Mesendoderm (in vitro differentiated cells): ENCODE results near the gene KLHL35.

ENCODE experiments used
- DNase-seq: peaks from one replicate; pipeline ENCODE4 v3.0.0; 2013
- H2AK5ac ChIP-seq: 2 replicates; pipeline ENCODE4 v1.6.1; 2013; ENCODE audit warnings: low read length, inconsistent platforms
- H2BK120ac ChIP-seq: 2 replicates; pipeline ENCODE4 v1.6.1; 2013; ENCODE audit warnings: low read depth, mild to moderate bottlenecking, low read length, moderate library complexity, mixed read lengths
- H2BK15ac ChIP-seq: replicated peaks from 2 replicates; pipeline ENCODE4 v1.6.1; 2013; ENCODE audit warnings: low read depth, mild to moderate bottlenecking, moderate library complexity
- H2BK5ac ChIP-seq: 2 replicates; pipeline ENCODE4 v1.6.1; 2013; ENCODE audit warnings: low read length, inconsistent platforms
- H3K18ac ChIP-seq: 2 replicates; pipeline ENCODE4 v1.6.1; 2013; ENCODE audit warnings: mild to moderate bottlenecking, low read length, mixed read lengths
- H3K23ac ChIP-seq: one replicate; pipeline ENCODE4 v1.6.1; 2013; ENCODE audit warnings: low read length
- H3K27ac ChIP-seq: 2 replicates; pipeline ENCODE4 v1.5.1; 2013; ENCODE audit warnings: low read depth, mild to moderate bottlenecking, inconsistent platforms, low read length, moderate library complexity
- H3K27me3 ChIP-seq: 2 replicates; pipeline ENCODE4 v1.6.1; 2013; ENCODE audit warnings: low read length, control low read depth, mild to moderate bottlenecking, inconsistent platforms; ENCODE audit not compliant: insufficient read depth, poor library complexity
- H3K36me3 ChIP-seq: 2 replicates; pipeline ENCODE4 v1.6.1; 2013; ENCODE audit warnings: low read length, inconsistent platforms; ENCODE audit not compliant: control insufficient read depth, insufficient read depth
- H3K4ac ChIP-seq: one replicate; pipeline ENCODE4 v1.6.1; 2013; ENCODE audit warnings: low read depth, mild to moderate bottlenecking, low read length, moderate library complexity
- H3K4me1 ChIP-seq: 2 replicates; pipeline ENCODE4 v1.6.1; 2013; ENCODE audit warnings: low read depth, low read length, inconsistent platforms; ENCODE audit not compliant: control insufficient read depth
- H3K4me2 ChIP-seq: 2 replicates; pipeline ENCODE4 v1.6.1; 2013; ENCODE audit warnings: low read length
- H3K4me3 ChIP-seq: 2 replicates; pipeline ENCODE4 v1.5.1; 2013; ENCODE audit warnings: mild to moderate bottlenecking, low read length
- H3K56ac ChIP-seq: one replicate; pipeline ENCODE4 v1.6.1; 2013; ENCODE audit warnings: low read length
- H3K79me1 ChIP-seq: 2 replicates; pipeline ENCODE4 v1.6.1; 2013; ENCODE audit warnings: low read length, inconsistent platforms
- H3K79me2 ChIP-seq: 2 replicates; pipeline ENCODE4 v1.6.1; 2013; ENCODE audit warnings: mild to moderate bottlenecking, low read length; ENCODE audit not compliant: control insufficient read depth, insufficient read depth
- H3K9ac ChIP-seq: 2 replicates; pipeline ENCODE4 v1.6.1; 2013; ENCODE audit warnings: low read length, inconsistent platforms
- H4K5ac ChIP-seq: one replicate; pipeline ENCODE4 v1.6.1; 2013; ENCODE audit warnings: low read length
- H4K8ac ChIP-seq: one replicate; pipeline ENCODE4 v1.6.1; 2013; ENCODE audit warnings: low read depth, mild to moderate bottlenecking, control low read depth, low read length, moderate library complexity
- WGBS: extraction: QIAGEN DNeasy Blood & Tissue Kit; methylation state at CpG from one replicate; pipeline ENCODE4 v1.1.7; 2013; ENCODE audit warnings: low lambda C conversion rate, missing lambda C conversion rate; ENCODE audit not compliant: insufficient coverage; ENCODE audit errors: extremely low coverage; 5-methylcytosine and 5-hydroxymethylcytosine counted together

KLHL35 gene

DNA sequence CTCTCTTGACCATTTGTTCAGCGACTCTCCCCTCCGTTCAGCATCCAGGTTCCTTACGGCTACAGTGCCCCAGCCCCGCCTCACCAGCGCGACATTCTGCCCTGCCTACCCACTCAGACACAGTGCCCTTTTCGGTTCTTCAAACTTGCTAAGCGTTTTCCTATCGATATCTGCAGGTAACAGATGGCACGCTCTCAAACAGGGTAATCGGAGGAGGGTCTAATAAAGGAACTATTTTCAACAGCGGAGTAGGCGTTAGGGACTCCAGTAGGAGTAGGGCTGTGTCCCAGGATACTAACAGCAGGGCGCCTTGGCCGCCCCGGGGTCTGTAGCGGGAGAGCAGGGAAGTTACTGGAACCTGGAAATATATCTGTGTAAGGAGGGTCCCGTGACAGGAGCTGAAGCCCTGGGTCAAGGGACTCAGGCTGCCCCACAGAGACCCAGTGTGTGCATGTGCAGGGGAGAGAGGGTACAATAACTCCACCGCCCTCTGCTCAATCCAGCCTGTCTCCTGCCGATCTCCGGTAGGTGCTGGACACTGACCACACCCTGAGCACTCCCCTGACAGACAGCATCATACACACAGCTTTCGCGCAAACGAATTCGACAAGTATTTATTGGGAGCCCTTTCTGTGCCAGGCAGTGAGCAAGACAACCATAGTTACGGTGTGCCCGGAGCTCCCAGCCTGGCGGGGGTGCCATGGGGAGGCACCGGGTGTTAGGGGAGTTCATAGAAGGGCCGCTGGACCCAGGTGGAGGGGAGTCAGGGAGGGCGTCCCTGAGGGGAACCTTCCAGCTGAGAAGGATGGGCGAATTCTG is 2.1 kb downstream of the KLHL35 start:
- no peak overlapping the region for H3K27ac ChIP-seq

GRCh38 chr11:75429902-75430713 is 2.9 kb downstream of the KLHL35 start:
- no CpG with 5 or more reads among the region's 134 CpGs for WGBS
- Histone ChIP-seq H3K27ac (no peak overlapping the region), H3K4ac (no peak overlapping the region), H3K18ac (no peak overlapping the region), H4K8ac (no peak overlapping the region), H3K9ac (peak overlapping the region; percentile 57), H2BK120ac (no peak overlapping the region), H3K4me2 (peak overlapping the region; percentile 67), H3K4me3 (peak overlapping the region; percentile 11), H3K36me3 (no peaks in the 10 kb centered on the region), H4K5ac (no peak overlapping the region), H3K4me1 (peaks cover 4% of the 10 kb centered on the region), H3K23ac (peak overlapping the region; percentile 51), H2BK15ac (no peak overlapping the region), H3K56ac (peak overlapping the region; percentile 81), H3K27me3 (peaks cover 31% of the 10 kb centered on the region), H3K79me1 (no peaks in the 10 kb centered on the region), H2AK5ac (no peak overlapping the region), H2BK5ac (no peak overlapping the region), H3K79me2 (no peaks in the 10 kb centered on the region)
- peak; percentile 79 for DNase-seq

More for the DNA sequence above, 2.1 kb downstream of the KLHL35 start:
- Histone ChIP-seq H3K9ac (peak overlapping the region; percentile 19), H3K27me3 (peaks cover 31% of the 10 kb centered on the region), H3K79me1 (no peaks in the 10 kb centered on the region), H2AK5ac (no peak overlapping the region), H2BK5ac (no peak overlapping the region), H3K23ac (no peak overlapping the region), H3K4me1 (peaks cover 3% of the 10 kb centered on the region), H2BK15ac (no peak overlapping the region), H4K5ac (no peak overlapping the region), H4K8ac (no peak overlapping the region), H3K79me2 (no peaks in the 10 kb centered on the region), H3K56ac (peak overlapping the region; percentile 81), H2BK120ac (no peak overlapping the region), H3K4me3 (no peak overlapping the region), H3K18ac (no peak overlapping the region), H3K4me2 (peak overlapping the region; percentile 20), H3K4ac (no peak overlapping the region), H3K36me3 (no peaks in the 10 kb centered on the region)
- no CpG with 5 or more reads among the region's 32 CpGs for WGBS
- no peak for DNase-seq

DNA sequence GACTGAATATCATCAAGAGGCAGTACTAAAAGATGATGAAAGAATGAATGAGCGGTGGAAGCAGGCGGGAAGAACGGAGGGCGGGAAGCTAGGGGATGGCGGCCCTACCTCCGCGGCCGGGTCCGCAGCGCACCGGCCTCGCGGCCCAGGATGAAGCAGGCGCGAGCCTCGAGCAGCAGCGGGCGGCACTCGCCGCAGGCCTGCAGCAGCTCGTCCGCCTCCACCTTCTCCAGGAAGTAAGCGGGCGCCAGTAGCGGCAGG is 3.4 kb downstream of the KLHL35 start:
- no peak overlapping the region for H4K5ac ChIP-seq
- peaks cover 5% of the 10 kb centered on the region for H3K4me1 ChIP-seq
- peaks cover 31% of the 10 kb centered on the region for H3K27me3 ChIP-seq
- H2AK5ac ChIP-seq, result no peak overlapping the region
- no peaks in the 10 kb centered on the region for H3K36me3 ChIP-seq
- WGBS, result no CpG with 5 or more reads among the region's 25 CpGs
- no peak overlapping the region for H2BK120ac ChIP-seq
- no peak overlapping the region for H3K4ac ChIP-seq
- no peak overlapping the region for H3K27ac ChIP-seq
- no peaks in the 10 kb centered on the region for H3K79me1 ChIP-seq
- no peak for DNase-seq
- no peak overlapping the region for H2BK15ac ChIP-seq
- H3K9ac ChIP-seq, result no peak overlapping the region
- H3K23ac ChIP-seq, result no peak overlapping the region
- no peak overlapping the region for H3K4me2 ChIP-seq
- peak overlapping the region; percentile 7 for H3K4me3 ChIP-seq
- H3K79me2 ChIP-seq, result no peaks in the 10 kb centered on the region
- no peak overlapping the region for H2BK5ac ChIP-seq
- no peak overlapping the region for H4K8ac ChIP-seq
- no peak overlapping the region for H3K18ac ChIP-seq
- H3K56ac ChIP-seq, result peak overlapping the region; percentile 81

DNA sequence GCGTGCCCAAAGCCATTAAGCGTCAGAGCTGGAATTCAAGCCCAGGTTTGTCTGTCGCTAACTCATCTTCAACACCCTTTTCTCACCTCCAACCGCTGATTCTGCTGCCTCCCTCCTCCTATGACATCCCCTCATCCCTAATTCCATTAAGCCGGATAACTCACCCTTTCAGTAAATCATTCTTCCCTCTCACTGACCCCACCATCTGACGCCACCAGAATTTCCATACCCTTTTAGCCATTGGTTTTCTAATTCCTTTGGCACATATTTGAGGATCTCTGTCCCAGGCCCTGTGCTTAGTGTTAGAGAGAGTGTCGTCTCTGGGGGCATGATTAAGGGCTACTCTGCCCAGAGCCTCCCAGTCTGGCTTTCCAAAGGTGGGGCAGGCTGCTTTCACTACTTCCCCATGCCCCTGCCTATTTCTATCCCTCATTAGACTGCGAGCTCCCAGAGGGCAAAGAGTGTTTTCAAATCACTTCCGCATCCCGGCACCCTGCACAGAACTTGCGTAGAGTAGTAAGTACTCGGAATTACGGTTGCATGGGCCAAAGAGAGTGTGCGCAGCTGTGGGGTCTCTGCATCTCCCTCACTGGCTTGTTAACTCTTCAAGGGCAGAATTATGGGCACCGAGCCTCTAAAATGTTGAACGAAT is 3.9 kb downstream of the KLHL35 start:
- Histone ChIP-seq H3K27ac (no peak overlapping the region), H3K27me3 (peaks cover 31% of the 10 kb centered on the region), H3K4me3 (peak overlapping the region; percentile 7), H3K4me1 (peaks cover 5% of the 10 kb centered on the region), H2AK5ac (no peak overlapping the region), H4K8ac (no peak overlapping the region), H2BK5ac (no peak overlapping the region), H2BK120ac (no peak overlapping the region), H3K79me1 (no peaks in the 10 kb centered on the region), H3K56ac (no peak overlapping the region), H3K36me3 (no peaks in the 10 kb centered on the region), H3K4me2 (no peak overlapping the region), H3K23ac (no peak overlapping the region), H2BK15ac (no peak overlapping the region), H3K4ac (no peak overlapping the region), H3K18ac (no peak overlapping the region), H3K79me2 (no peaks in the 10 kb centered on the region), H4K5ac (no peak overlapping the region), H3K9ac (no peak overlapping the region)
- no CpG with 5 or more reads among the region's 16 CpGs for WGBS
- no peak for DNase-seq

GRCh38 chr11:75428281-75428724 is 4.7 kb downstream of the KLHL35 start:
- DNase-seq, result peak; percentile 81
- H3K79me2 ChIP-seq, result no peaks in the 10 kb centered on the region
- H3K4me3 ChIP-seq, result no peak overlapping the region
- H3K79me1 ChIP-seq, result no peaks in the 10 kb centered on the region
- H4K8ac ChIP-seq, result no peak overlapping the region
- no peak overlapping the region for H4K5ac ChIP-seq
- no peak overlapping the region for H2BK15ac ChIP-seq
- no peaks in the 10 kb centered on the region for H3K36me3 ChIP-seq
- no peak overlapping the region for H3K9ac ChIP-seq
- H2BK5ac ChIP-seq, result no peak overlapping the region
- no CpG with 5 or more reads among the region's 32 CpGs for WGBS
- no peak overlapping the region for H2BK120ac ChIP-seq
- H3K23ac ChIP-seq, result no peak overlapping the region
- H3K4me1 ChIP-seq, result peaks cover 5% of the 10 kb centered on the region
- H3K4me2 ChIP-seq, result no peak overlapping the region
- no peak overlapping the region for H3K18ac ChIP-seq
- no peak overlapping the region for H3K56ac ChIP-seq
- H3K27me3 ChIP-seq, result peaks cover 31% of the 10 kb centered on the region
- H3K4ac ChIP-seq, result no peak overlapping the region
- no peak overlapping the region for H2AK5ac ChIP-seq
- H3K27ac ChIP-seq, result no peak overlapping the region
